Head of caudate nucleus (tissue), 42 donors: ENCODE data around the gene SAMD11.
"Not testable (repeated sequence)": the region's sequence is repeated elsewhere in the genome, so short reads cannot be mapped to it uniquely, and the experiment has no call there.

ENCODE experiments used
- DNase-seq, 42 donors: peaks; one replicate each; pipeline versions ENCODE4 v3.0.0 to v3.0.0-alpha.2; 2020 to 2021; ENCODE audit warnings: mixed read lengths in 7 of 42
- intact Hi-C: fragments of 100-400 bp; cut with DNase I; formaldehyde crosslinking; loops from one replicate; pipeline ENCODE4 v1.15.0; 2022

Gene SAMD11

GRCh38 chr1:923131-923990, at the start of gene SAMD11:
TSS of gene SAMD11 (plus strand) at chr1:923923. CDS start at chr1:924432, 509 bp downstream.
- DNase-seq = peak; percentile 32 to 92 (median 82)
- intact Hi-C loops = no loop called here

GRCh38 chr1:876428-877208, 47.1 kb upstream of the SAMD11 start:
- intact Hi-C loops, DNase-seq: not testable (repeated sequence)

DNA sequence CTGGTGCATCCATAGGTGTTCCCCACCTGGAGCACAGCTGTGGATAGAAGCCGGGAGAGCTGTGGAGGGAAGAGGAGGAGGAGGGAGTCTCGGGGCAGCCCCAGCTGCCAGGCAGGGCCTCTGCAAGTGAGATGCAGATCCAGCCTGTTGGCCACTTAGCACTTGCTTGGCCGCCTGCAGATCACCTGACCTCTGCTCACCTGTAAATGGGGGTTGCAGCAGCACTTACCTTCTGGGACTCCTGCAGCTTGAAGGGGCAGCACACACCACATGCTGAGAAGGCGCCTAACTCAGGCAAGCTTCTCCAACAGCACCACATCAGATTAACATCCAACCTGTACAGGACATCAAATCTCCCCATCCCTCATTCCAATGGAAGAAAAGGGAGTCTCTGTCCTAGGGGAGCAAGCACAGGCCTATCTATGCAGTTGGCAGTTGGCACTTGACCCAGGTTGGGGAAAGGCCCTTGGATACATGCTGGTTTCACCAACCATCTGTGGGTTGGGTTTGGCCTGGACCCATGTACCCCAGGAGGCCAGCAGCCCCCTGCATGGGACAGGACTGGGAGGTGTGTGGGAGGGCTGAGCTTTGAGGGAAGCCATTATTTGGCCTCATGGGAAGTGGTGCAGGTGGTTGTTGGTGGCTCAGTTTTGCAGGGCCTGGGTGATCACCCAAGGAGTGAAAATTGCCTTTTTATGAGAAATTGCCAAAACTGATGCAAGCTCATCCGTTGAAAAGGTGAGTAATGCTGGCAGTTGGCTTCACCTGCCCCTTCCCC, 46.3 kb upstream of the SAMD11 start:
- intact Hi-C loops, DNase-seq: not testable (repeated sequence)

DNA sequence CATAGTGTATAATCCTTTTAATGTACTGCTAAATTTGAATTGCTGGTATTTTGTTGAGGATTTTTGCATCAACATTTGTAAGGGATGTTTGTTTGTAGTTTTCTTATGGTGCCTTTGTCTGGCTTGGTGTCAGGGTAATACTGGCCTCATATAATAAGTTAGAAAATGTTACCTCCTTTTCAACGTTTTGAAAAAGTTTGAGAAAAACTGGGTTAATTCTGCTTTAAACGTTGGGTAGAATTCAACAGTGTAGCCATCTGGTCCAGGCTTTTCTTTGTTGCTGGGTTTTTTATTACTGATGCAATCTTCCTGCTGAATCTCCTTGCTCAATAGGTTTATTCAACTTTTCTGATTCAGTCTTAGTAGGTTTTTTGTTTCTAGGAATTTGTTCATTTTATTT, 43.2 kb upstream of the SAMD11 start:
- DNase-seq, intact Hi-C loops: not testable (repeated sequence)

GRCh38 chr1:880915-881314, 42.8 kb upstream of the SAMD11 start:
- intact Hi-C loops, DNase-seq: not testable (repeated sequence)

GRCh38 chr1:886311-886710, 37.4 kb upstream of the SAMD11 start:
- intact Hi-C loops = no loop called here
- no peak for DNase-seq

GRCh38 chr1:886760-887159, 37.0 kb upstream of the SAMD11 start:
- intact Hi-C loops = no loop called here
- no peak for DNase-seq

DNA sequence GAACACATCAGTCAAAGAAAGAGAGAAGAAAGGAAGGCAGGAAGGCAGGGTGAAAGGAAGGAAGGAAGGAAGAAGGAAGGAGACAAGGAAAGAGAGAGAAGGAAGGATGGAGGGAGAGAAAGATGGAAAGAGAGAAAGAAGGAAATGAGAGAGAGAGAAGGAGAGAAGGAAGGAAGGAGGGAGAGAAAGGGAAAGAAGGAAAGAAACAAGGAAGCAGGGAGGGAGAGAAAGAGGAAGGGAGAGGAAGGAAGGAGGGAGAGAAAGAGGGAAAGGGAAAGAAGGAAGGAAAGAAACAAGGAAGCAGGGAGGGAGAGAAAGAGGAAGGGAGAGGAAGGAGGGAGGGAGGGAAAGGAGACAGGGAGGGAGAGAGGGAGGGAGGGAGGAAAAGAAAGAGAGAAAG, 35.4 kb upstream of the SAMD11 start:
- DNase-seq = no peak
- intact Hi-C loops = no loop called here

- DNase-seq, intact Hi-C loops: not testable (repeated sequence)
These were observed 33.9 kb upstream of the SAMD11 start for GRCh38 chr1:889774-890173.

GRCh38 chr1:890234-890633, 33.5 kb upstream of the SAMD11 start:
- DNase-seq, intact Hi-C loops: not testable (repeated sequence)

GRCh38 chr1:890661-891060, 33.1 kb upstream of the SAMD11 start:
- DNase-seq = no peak
- intact Hi-C loops = no loop called here

- intact Hi-C loops = no loop called here
- no peak for DNase-seq
These were observed 26.5 kb upstream of the SAMD11 start for GRCh38 chr1:897226-897625.

DNA sequence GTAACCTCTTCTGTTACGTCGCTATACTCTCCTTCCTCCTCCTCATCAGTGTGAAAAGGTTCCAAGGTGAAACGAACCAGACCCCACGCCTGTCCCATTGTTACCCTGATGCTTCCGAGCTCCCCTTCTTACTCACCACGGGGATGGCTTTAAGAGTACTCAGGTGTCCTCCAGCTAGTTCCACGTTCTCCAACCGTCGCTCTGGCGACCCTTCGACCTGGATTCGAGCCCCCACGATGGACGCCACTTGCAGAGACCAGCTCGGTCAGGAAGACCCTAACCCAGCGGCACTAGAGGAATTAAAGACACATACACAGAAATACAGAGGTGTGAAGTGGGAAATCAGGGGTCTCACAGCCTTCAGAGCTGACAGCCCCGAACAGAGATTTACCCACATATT, 25.8 kb upstream of the SAMD11 start:
- intact Hi-C loops = not testable (repeated sequence)
- DNase-seq = peak in 1 of 42 donors; percentile 24

GRCh38 chr1:899636-900317, 23.9 kb upstream of the SAMD11 start:
- DNase-seq = peak in 1 of 42 donors; percentile 21
- intact Hi-C loops = no loop called here

GRCh38 chr1:901108-901859, 22.4 kb upstream of the SAMD11 start:
- intact Hi-C loops = no loop called here
- peak in 1 of 42 donors; percentile 35 for DNase-seq

DNA sequence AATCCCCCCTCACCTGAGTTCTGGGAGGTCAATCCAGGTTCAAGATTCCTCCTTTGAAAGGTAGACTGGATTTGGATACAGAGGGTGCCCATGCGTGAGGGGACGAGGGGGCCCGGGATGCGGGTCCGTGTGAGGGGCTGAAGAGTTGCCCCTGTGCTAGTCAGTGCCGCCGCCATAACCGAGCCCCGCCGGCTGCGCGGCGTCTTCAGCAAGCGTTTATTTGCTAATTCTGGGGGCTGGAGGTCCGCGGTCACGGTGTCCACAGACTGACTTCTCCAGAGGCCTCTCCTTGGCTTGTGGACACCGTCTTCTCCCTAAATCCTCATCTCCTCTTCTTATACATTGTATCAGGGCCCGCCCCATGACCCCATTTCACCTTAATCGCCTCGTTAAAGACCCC, 20.9 kb upstream of the SAMD11 start:
- peak in 3 of 42 donors; percentile 2 to 31 (median 16) for DNase-seq
- intact Hi-C loops = no loop called here

GRCh38 chr1:903305-903704, 20.4 kb upstream of the SAMD11 start:
- intact Hi-C loops = no loop called here
- peak in 2 of 42 donors; percentile 8 to 21 for DNase-seq

GRCh38 chr1:903721-904271, 19.9 kb upstream of the SAMD11 start:
- intact Hi-C loops = no loop called here
- peak in 11 of 42 donors; percentile 1 to 31 (median 11) for DNase-seq
